HCT116 (cell line): ENCODE results near the gene ADARB2. TPM values are rescaled to one million over a fixed set of nuclear protein-coding genes. Genes with fewer than 3 reads are reported as not detected.

Source experiments
- ATAC-seq: fragments of 200-7000 bp; cut with Tn5 transposase; 2 replicates; pipeline ENCODE4 v1.9.1; 2020; ENCODE audit warnings: mild to moderate bottlenecking, moderate library complexity
- BruUV-seq: library from RNA; stranded (reverse); fragments of 400-500 nt; replicated peaks from 2 replicates; lab custom pipeline; 2021; lab: Mats Ljungman, UMichigan
- CTCF ChIA-PET: fragments of 300-600 bp; sonication (Branson Sonifier 250); formaldehyde crosslinking; loops from one replicate; lab custom pipeline; 2021; ENCODE audit warnings: antibody characterized with exemption; lab: Charles Lee
- POLR2A ChIA-PET: fragments of 300-600, 350-600 bp; sonication (Branson Sonifier 250); formaldehyde crosslinking; loops from one replicate; lab custom pipeline; 2021; ENCODE audit warnings: antibody characterized with exemption; lab: Charles Lee
- RAD21 ChIA-PET, 2 experiments: fragments of 300-600 bp; sonication (Branson Sonifier 250); formaldehyde crosslinking; loops; one replicate each; lab custom pipeline; 2023; ENCODE audit warnings: low total read pairs in 2 of 2; ENCODE audit not compliant: uncharacterized antibody in 2 of 2, unreplicated experiment in 2 of 2, low non-redundant PET in 1 of 2; lab: Charles Lee
- DNase-seq: peaks from one replicate; pipeline ENCODE4 v3.0.0-alpha.2; 2010; ENCODE audit warnings: low read depth, low spot score
- H2AFZ ChIP-seq: fragments of 200-600 bp; shearing (Covaris generic), sonication (generic); 2 replicates; pipeline ENCODE4 v1.6.1; 2017; ENCODE audit warnings: low read depth, mixed run types, mixed read lengths, antibody characterized with exemption, low read length; ENCODE audit not compliant: poor library complexity, severe bottlenecking
- H3K27ac ChIP-seq: 2 replicates; pipeline ENCODE4 v1.5.1; 2012; ENCODE audit warnings: low read depth, low read length
- H3K27me3 ChIP-seq: fragments of 200-600 bp; sonication (generic); 2 replicates; pipeline ENCODE4 v1.6.1; 2016; ENCODE audit warnings: mixed run types, low read length, mixed read lengths; ENCODE audit not compliant: insufficient read depth
- H3K36me3 ChIP-seq, 2 experiments: fragments of 200-500 bp in 1 of 2; fragments of 200-600 bp in 1 of 2; sonication (Bioruptor generic) in 1 of 2; sonication (generic) in 1 of 2; 2 replicates each; pipeline versions ENCODE4 v1.5.1 to v1.6.1; 2014 to 2016; ENCODE audit warnings: low read length in 2 of 2, inconsistent platforms in 1 of 2, mixed read lengths in 1 of 2, mixed run types in 1 of 2; ENCODE audit not compliant: insufficient read depth in 2 of 2, control insufficient read depth in 1 of 2
- H3K4me1 ChIP-seq, 2 experiments: fragments of 200-600 bp in 1 of 2; sonication (generic) in 1 of 2; 2 replicates each; pipeline versions ENCODE4 v1.5.1 to v1.6.1; 2012 to 2017; ENCODE audit warnings: low read length in 2 of 2, inconsistent platforms in 1 of 2, mild to moderate bottlenecking in 1 of 2, mixed read lengths in 1 of 2, mixed run types in 1 of 2, moderate library complexity in 1 of 2; ENCODE audit not compliant: insufficient read depth in 2 of 2, control insufficient read depth in 1 of 2
- H3K4me2 ChIP-seq: fragments of 200-600 bp; sonication (generic); 2 replicates; pipeline ENCODE4 v1.6.1; 2017; ENCODE audit warnings: mixed run types, low read length, mixed read lengths
- H3K4me3 ChIP-seq, 2 experiments: fragments of 200-600 bp in 1 of 2; sonication (generic) in 1 of 2; replicated peaks in 1 of 2; 2 replicates each; pipeline ENCODE4 v1.5.1; 2011 to 2016; ENCODE audit warnings: low read length in 2 of 2, control low read depth in 1 of 2, low read depth in 1 of 2, mild to moderate bottlenecking in 1 of 2, mixed read lengths in 1 of 2, mixed run types in 1 of 2
- H3K79me2 ChIP-seq: fragments of 200-600 bp; sonication (generic); 2 replicates; pipeline ENCODE4 v1.6.1; 2017; ENCODE audit warnings: mild to moderate bottlenecking, mixed run types, low read length, moderate library complexity, mixed read lengths; ENCODE audit not compliant: insufficient read depth
- H3K9ac ChIP-seq: fragments of 200-600 bp; sonication (generic); 2 replicates; pipeline ENCODE4 v1.6.1; 2016; ENCODE audit warnings: low read length, mixed read lengths
- H3K9me2 ChIP-seq: fragments of 200-600 bp; sonication (generic), shearing (Covaris generic); 2 replicates; pipeline ENCODE4 v1.6.1; 2017; ENCODE audit warnings: mixed run types, mild to moderate bottlenecking, moderate library complexity; ENCODE audit not compliant: insufficient read depth
- H3K9me3 ChIP-seq, 2 experiments: fragments of 200-500 bp in 1 of 2; fragments of 200-600 bp in 1 of 2; sonication (Bioruptor generic) in 1 of 2; sonication (generic) in 1 of 2; 2 replicates each; pipeline ENCODE4 v1.6.1; 2014 to 2017; ENCODE audit warnings: low read length in 2 of 2, mixed read lengths in 2 of 2, inconsistent platforms in 1 of 2, low read depth in 1 of 2, mild to moderate bottlenecking in 1 of 2, mixed run types in 1 of 2, moderate library complexity in 1 of 2; ENCODE audit not compliant: control insufficient read depth in 1 of 2, insufficient read depth in 1 of 2
- H4K20me1 ChIP-seq: fragments of 200-600 bp; sonication (generic), shearing (Covaris generic); 2 replicates; pipeline ENCODE4 v1.6.1; 2017; ENCODE audit warnings: mixed run types, mild to moderate bottlenecking, moderate library complexity; ENCODE audit not compliant: insufficient read depth
- CBX3 ChIP-seq: IDR thresholded peaks from 2 replicates; pipeline ENCODE4 v1.6.1; 2012; ENCODE audit warnings: low read depth
- CEBPB ChIP-seq: IDR thresholded peaks from 2 replicates; pipeline ENCODE4 v1.6.1; 2012; ENCODE audit warnings: low read depth
- EGR1 ChIP-seq: IDR thresholded peaks from 2 replicates; pipeline ENCODE4 v1.6.1; 2012; ENCODE audit warnings: low read depth
- ELF1 ChIP-seq: IDR thresholded peaks from 2 replicates; pipeline ENCODE4 v1.6.1; 2012; ENCODE audit warnings: low read depth, borderline replicate concordance
- EZH2 ChIP-seq: fragments of 200-600 bp; sonication (generic); IDR thresholded peaks from 2 replicates; pipeline ENCODE4 v1.6.1; 2017; ENCODE audit warnings: antibody characterized with exemption, mixed run types
- EZH2phosphoT487 ChIP-seq: fragments of 200-600 bp; IDR thresholded peaks from 2 replicates; pipeline ENCODE4 v1.6.1; 2018; ENCODE audit warnings: antibody characterized with exemption, borderline replicate concordance
- FOSL1 ChIP-seq: IDR thresholded peaks from 2 replicates; pipeline ENCODE4 v1.6.1; 2012; ENCODE audit warnings: low read depth
- JUND ChIP-seq: IDR thresholded peaks from 2 replicates; pipeline ENCODE4 v1.6.1; 2012
- POLR2A ChIP-seq: IDR thresholded peaks from 2 replicates; pipeline ENCODE4 v1.7.0; 2011; ENCODE audit warnings: borderline replicate concordance; ENCODE audit not compliant: insufficient read depth, insufficient read length; ENCODE audit errors: extremely low read depth
- POLR2AphosphoS5 ChIP-seq: IDR thresholded peaks from 2 replicates; pipeline ENCODE4 v1.6.1; 2011; ENCODE audit warnings: mild to moderate bottlenecking, low read depth, low read length, moderate library complexity
- RAD21 ChIP-seq: IDR thresholded peaks from 2 replicates; pipeline ENCODE4 v1.6.1; 2012; ENCODE audit warnings: low read depth, mild to moderate bottlenecking
- SIN3A ChIP-seq: IDR thresholded peaks from 2 replicates; pipeline ENCODE4 v1.6.1; 2012; ENCODE audit warnings: low read depth
- SP1 ChIP-seq: IDR thresholded peaks from 2 replicates; pipeline ENCODE4 v1.6.1; 2012; ENCODE audit warnings: low read depth
- SRF ChIP-seq: IDR thresholded peaks from 2 replicates; pipeline ENCODE4 v1.6.1; 2012; ENCODE audit warnings: low read depth
- YY1 ChIP-seq: IDR thresholded peaks from 2 replicates; pipeline ENCODE4 v1.6.1; 2011; ENCODE audit warnings: low read length, low read depth, moderate library complexity, mild to moderate bottlenecking; ENCODE audit not compliant: insufficient replicate concordance; ENCODE audit errors: extremely low read depth
- ZNF274 ChIP-seq: fragments of 200-500 bp; sonication (Bioruptor generic); IDR thresholded peaks from 2 replicates; pipeline ENCODE4 v1.6.1; 2014; ENCODE audit warnings: mild to moderate bottlenecking, low read depth, low read length, inconsistent platforms
- intact Hi-C: fragments of 100-400 bp; cut with micrococcal nuclease; formaldehyde crosslinking; loops from 2 replicates; pipeline ENCODE4 v1.10.0; 2022
- total RNA-seq: library from RNA; stranded (reverse); gene quantifications from one replicate; pipeline ENCODE4 v1.2.1, GENCODE V29; 2021; ENCODE audit not compliant: unreplicated experiment
- TF ChIP-seq, protein P1 (sequence below): IDR thresholded peaks from 2 replicates; pipeline ENCODE4 v1.6.1; 2012; ENCODE audit warnings: low read depth
- TF ChIP-seq, protein P2 (sequence below): IDR thresholded peaks from 2 replicates; pipeline ENCODE4 v1.6.1; 2012

ADARB2 gene
- total RNA-seq, 1 experiment from 2014 or later = not detected

DNA sequence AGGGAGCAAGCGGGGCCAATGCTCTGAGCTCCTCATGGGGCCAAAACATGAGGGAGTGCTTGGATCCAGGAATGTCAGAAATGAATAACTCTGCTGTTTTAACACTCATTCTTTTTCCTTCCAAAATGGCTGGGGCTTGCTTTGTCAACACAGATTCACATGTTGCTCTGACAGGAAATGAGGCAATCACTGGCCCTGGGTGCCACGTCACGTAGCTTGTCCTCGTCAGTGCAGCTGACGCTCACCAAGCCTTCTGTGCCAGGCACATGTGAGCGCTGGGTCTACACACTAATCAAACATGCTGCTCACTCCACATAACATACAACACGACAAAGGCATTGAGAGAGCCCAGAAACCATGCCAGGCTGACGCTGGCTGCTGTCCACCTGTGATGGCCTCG is 482.2 kb downstream of the ADARB2 start:
- Histone ChIP-seq H3K27me3 (peaks cover 55% of the 10 kb centered on the region), H3K4me3 (no peak overlapping the region), H3K36me3 (no peaks in the 10 kb centered on the region), H3K9me2 (no peaks in the 10 kb centered on the region), H3K4me1 (no peaks in the 10 kb centered on the region), H4K20me1 (no peaks in the 10 kb centered on the region), H3K4me2 (no peak overlapping the region), H3K27ac (no peak overlapping the region), H2AFZ (no peak overlapping the region), H3K9me3 (no peaks in the 10 kb centered on the region)
- intact Hi-C loops = no loop called here
- BruUV-seq = no TSS peak
- DNase-seq = no peak
- ChIA-PET RAD21 (no interaction called here), POLR2A (no interaction called here)
- TF ChIP-seq EGR1 (no peak), JUND (no peak), FOSL1 (no peak), EZH2phosphoT487 (no peak), YY1 (no peak), CBX3 (no peak), SIN3A (no peak), RAD21 (no peak), SP1 (no peak), ZNF274 (no peak), EZH2 (no peak), POLR2A (no peak)
- TF ChIP-seq, all 23 proteins: peak for 0
- CTCF ChIA-PET = no interaction called here
- ATAC-seq = no peak
- Histone ChIP-seq H3K9ac (no peak overlapping the region), H3K79me2 (no peaks in the 10 kb centered on the region)

DNA sequence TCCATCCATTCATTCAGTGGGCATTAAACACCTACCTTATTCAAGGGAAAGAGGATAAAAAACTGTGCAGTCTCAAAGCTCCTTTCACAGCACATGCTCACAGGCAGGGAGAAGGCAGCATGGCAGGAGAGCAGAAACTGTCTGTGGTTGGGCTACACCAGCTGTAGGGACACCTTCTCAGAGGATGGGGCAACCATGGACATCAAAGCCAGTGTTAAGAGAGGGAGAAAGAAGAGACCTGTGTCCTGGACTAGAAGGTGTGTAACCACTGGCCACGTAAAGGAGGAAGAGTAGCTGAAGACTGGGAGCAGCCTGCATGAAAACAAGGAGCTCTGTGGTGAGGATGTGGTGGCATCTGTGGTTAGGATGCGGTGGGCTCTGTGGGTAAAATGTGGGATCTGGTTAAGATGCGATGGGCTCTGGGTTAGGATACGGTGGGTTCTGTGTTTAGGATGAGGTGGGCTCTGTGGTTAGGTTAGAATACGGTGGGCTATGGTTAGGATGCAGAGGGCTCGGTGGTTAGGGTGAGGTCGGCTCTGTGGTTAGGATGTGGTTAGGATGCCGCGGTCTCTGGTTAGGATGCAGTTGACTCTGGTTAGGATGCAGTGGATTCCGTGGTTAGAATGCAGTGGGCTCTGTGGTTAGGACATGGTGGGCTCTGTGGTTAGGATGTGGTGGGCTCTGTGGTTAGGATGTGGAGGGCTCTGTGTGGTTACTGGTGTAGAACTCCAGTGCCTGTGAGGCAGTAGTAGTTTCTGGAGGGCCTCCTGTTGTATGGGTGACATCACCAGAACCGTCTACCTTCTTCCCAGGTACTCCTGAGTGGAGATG is 483.6 kb downstream of the ADARB2 start:
- Histone ChIP-seq H3K9ac (no peak overlapping the region), H3K9me3 (no peaks in the 10 kb centered on the region), H3K4me1 (no peaks in the 10 kb centered on the region), H3K79me2 (no peaks in the 10 kb centered on the region), H4K20me1 (no peaks in the 10 kb centered on the region), H3K4me2 (no peak overlapping the region), H2AFZ (no peak overlapping the region), H3K27me3 (peaks cover 69% of the 10 kb centered on the region), H3K9me2 (no peaks in the 10 kb centered on the region), H3K4me3 (no peak overlapping the region), H3K27ac (no peak overlapping the region), H3K36me3 (no peaks in the 10 kb centered on the region)
- DNase-seq (no peak), ATAC-seq (no peak)
- BruUV-seq = no TSS peak
- POLR2A ChIA-PET = no interaction called here
- CTCF ChIA-PET = no interaction called here
- RAD21 ChIA-PET = no interaction called here
- intact Hi-C loops = no loop called here
- no peak for TF ChIP-seq POLR2AphosphoS5
- TF ChIP-seq, protein P1, sequence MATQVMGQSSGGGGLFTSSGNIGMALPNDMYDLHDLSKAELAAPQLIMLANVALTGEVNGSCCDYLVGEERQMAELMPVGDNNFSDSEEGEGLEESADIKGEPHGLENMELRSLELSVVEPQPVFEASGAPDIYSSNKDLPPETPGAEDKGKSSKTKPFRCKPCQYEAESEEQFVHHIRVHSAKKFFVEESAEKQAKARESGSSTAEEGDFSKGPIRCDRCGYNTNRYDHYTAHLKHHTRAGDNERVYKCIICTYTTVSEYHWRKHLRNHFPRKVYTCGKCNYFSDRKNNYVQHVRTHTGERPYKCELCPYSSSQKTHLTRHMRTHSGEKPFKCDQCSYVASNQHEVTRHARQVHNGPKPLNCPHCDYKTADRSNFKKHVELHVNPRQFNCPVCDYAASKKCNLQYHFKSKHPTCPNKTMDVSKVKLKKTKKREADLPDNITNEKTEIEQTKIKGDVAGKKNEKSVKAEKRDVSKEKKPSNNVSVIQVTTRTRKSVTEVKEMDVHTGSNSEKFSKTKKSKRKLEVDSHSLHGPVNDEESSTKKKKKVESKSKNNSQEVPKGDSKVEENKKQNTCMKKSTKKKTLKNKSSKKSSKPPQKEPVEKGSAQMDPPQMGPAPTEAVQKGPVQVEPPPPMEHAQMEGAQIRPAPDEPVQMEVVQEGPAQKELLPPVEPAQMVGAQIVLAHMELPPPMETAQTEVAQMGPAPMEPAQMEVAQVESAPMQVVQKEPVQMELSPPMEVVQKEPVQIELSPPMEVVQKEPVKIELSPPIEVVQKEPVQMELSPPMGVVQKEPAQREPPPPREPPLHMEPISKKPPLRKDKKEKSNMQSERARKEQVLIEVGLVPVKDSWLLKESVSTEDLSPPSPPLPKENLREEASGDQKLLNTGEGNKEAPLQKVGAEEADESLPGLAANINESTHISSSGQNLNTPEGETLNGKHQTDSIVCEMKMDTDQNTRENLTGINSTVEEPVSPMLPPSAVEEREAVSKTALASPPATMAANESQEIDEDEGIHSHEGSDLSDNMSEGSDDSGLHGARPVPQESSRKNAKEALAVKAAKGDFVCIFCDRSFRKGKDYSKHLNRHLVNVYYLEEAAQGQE = no peak
- TF ChIP-seq SP1 = no peak
- no peak for TF ChIP-seq CEBPB
- no peak for TF ChIP-seq YY1
- TF ChIP-seq EZH2 = no peak
- no peak for TF ChIP-seq CBX3
- no peak for TF ChIP-seq SIN3A
- TF ChIP-seq FOSL1 = no peak
- no peak for TF ChIP-seq ELF1
- no peak for TF ChIP-seq SRF
- TF ChIP-seq, protein P2, sequence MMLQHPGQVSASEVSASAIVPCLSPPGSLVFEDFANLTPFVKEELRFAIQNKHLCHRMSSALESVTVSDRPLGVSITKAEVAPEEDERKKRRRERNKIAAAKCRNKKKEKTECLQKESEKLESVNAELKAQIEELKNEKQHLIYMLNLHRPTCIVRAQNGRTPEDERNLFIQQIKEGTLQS = no peak
